ENCODE measurements around the gene ZNF398.
"Not testable (repeated sequence)": the region's sequence is repeated elsewhere in the genome, so short reads cannot be mapped to it uniquely, and the experiment has no call there.

ZNF398 gene

DNA sequence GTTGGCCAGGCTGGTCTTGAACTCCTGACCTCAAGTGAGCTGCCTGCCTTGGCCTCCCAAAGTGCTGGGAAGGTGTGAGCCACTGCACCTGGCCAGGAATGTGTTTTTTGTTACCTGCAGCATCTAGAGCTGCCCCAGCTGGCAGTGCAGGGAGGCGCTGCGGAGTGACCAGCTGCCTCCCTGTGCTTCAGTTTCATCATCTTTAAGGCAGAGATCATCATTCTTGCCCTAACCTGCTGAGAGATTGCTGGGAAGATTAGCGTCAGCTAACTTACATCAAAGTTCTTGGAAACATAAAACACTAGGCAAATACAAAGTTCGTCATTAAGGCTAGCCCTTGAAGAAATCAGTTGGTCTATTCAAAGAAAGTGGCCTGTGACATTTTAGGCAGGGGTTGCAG, 50.4 kb downstream of the ZNF398 start:
- no peak for DNase-seq (ENCODE audit: low spot score)

DNA sequence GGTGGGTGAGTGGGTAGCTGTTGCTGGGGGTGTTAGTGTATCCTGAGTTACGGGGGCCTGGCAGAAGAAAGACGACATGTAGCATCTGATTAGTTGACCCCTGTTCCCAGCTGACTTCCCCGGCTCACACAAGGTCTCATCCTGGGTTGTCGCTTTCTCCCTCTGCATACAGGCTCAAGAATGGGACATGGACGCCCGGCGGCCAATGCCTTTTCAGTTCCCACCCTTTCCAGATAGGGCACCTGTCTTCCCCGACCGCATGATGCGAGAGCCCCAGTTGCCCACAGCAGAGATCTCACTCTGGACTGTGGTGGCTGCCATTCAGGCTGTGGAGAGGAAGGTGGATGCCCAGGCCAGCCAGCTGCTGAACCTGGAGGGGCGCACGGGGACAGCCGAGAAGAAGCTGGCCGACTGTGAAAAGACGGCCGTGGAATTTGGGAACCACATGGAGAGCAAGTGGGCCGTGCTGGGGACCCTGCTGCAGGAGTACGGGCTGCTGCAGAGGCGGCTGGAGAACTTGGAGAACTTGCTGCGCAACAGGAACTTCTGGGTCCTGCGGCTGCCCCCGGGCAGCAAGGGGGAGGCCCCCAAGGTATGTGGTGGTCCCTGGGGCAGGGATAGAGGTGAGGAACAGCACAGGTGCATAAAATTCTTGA, 51.0 kb downstream of the ZNF398 start:
- DNase-seq (ENCODE audit: low spot score), result no peak

DNA sequence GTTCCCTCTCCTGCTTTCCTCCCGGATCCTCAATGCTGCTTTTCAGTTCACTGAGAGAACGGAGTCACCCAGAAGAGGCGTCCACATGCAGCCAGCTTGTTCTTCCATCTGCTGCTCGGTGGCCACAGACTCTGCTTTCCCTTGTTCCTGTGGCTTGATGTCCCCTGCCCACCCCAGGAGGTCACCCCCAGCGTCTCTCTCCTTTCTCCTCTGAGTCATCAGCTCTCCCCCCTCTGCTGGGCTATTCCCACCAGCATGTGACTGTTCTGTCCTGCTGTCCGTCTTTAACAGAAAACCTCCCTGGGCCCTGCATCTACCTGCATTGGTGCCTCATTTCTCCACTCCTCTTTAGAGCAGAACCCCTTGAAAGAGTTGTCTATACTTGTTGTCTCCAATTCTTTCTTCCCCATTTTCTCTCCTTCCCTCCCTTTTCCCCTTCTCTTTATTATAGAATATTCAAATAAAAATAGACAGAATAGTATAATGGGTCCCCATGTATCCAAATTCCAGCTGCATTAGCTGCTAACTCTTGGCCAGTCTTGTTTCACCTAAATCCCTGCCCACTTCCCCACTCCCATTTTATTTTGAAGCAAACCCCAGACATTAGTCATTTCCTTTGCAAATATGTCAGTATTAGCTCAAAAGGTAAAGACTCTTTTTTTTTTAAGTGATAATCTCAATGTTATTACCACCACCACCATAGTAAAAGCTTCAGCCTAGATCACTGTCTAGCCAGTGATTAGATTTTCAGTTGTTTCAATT, 52.2 kb downstream of the ZNF398 start:
- no peak for DNase-seq (ENCODE audit: low spot score)

DNA sequence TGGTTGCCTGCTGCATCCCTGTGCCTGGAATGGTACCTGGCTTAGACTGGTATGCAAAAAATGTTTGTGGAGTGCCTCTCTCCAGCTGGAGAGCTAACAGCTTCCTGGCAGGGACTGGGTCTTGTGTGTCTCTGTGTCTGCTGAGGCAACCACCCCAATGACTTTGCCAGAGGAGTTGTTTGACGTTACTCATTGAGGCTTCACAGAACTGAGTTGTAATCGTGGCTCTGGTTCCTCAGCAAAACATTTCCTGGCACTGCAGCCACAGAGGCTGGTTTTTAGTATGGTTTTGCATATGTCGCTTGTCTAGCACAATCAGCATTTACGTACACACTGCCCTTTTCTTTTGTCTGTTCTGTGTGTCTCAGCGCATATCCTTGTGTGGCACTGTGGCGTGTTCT, 55.6 kb downstream of the ZNF398 start:
- no peak for DNase-seq (ENCODE audit: low spot score)

DNA sequence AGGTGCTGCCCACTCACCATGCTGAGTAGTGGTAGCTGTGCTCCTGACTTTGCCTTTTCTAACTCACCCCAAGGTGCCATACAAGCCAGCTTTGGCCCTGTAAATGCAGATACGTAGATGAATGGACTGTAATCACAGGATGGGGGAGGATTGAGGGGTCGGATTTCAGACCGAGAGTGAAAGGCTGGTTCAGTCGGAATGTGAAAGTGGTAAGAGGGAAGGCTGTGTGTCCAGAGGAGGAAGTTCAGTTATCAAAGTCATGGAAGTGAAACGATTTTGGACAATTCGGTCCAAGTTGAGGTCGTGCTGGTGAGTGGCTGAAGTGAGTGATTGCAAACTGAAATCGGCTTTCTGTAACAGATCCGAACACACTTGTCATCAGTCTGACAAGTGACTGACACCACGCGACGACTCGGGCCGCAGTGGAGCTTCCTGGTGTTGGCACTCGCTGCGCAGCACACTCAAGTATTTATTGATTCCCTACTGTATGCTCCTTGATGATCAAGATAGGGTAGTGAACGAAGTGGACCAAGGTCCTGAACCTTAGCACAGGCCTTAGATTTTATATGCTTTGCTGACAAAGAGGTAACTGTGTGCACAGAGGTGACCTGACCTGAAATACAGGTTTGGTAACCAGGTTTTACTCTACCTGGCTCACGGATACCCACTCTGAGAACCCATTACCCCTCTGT, 58.6 kb downstream of the ZNF398 start:
- DNase-seq (ENCODE audit: low spot score), result no peak

DNA sequence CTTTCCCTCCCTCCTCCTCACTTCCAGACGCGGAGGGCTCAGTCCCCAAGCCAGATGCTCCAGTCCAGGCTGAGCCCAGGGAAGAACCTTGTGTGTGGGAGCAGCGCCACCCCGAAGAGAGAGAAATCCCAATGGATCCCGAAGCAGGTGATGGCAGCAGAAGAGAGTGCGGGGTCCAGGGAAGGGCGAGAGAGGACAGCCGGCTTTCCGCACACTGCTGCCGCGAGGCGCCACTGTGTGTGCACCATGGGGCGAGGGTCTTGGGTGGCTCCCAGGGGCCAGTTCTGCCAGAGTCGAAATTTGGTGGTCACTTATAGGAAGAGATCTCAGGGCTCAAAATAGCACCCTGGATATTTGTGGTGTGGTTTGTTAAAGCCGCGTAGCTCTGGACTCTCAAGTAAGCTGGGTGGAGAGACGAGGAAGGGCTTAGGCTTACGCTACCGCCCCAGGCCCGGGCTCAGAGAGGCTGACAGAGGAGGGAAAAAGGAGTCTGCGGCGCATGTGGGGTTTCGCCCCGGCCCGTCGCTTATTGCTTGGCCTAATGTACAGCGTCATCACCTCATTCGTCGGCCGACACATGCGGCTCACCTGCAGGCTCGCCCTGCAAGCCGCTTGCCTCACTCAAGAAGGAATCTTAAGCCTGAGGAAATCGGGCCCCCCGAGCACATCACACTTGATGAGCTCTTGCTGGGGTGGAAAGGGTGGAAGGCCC, 60.2 kb downstream of the ZNF398 start:
- no peak for DNase-seq (ENCODE audit: low spot score)

DNA sequence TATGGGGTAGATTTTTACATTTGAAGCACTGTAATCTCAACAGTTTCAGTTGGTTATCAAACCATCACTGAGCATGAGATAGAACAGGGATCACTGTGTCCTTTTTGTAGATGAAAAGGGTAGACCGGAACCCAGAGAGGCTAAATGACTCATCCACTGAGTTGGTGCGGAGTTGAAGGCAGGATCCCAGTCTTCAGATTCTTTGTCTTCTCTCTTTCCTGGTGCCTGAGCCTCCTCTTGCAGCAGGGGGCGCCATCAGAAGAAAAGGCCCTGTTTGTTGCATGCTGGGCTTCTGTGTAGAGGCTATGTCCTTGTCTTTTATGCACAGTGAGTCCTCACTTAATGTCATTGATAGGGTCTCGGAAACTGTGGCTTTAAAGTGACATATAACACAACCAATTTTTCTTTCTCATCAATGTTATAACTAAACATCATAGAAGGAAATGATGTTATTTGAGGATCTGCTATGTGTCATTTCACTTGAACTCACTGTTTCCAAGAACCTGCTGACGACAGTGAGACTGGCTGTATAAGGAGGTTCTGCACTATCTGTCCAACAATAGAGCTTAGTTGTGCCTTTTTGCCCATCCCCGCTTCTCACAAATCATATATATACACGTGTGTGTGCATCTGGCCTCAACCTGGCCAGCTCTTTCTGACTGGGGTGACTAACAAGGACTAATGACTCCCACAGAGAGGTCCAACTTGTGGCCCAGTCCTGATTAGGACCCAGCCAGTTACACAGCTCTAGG, 62.4 kb downstream of the ZNF398 start:
- DNase-seq (ENCODE audit: low spot score), result peak; percentile 96

DNA sequence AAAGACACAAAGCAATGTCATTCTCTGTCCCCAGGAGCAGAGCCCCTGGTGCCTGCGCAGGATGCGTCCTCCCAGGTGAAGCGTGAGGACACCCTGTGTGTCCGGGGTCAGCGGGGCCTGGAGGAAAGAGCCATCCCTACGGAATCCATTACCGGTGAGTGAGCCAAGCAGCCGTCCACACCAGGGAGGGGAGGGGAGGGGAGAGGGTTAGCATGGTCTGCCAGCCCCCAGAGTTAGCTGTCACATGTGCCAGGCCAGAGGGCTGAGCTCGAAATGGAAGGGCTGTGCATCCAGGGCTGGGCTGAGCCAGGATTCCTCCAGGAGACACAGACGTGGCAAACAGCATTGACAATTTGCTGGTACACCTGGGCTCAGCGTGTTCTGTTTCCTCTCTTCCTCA, 63.3 kb downstream of the ZNF398 start:
- no peak for DNase-seq (ENCODE audit: low spot score)

DNA sequence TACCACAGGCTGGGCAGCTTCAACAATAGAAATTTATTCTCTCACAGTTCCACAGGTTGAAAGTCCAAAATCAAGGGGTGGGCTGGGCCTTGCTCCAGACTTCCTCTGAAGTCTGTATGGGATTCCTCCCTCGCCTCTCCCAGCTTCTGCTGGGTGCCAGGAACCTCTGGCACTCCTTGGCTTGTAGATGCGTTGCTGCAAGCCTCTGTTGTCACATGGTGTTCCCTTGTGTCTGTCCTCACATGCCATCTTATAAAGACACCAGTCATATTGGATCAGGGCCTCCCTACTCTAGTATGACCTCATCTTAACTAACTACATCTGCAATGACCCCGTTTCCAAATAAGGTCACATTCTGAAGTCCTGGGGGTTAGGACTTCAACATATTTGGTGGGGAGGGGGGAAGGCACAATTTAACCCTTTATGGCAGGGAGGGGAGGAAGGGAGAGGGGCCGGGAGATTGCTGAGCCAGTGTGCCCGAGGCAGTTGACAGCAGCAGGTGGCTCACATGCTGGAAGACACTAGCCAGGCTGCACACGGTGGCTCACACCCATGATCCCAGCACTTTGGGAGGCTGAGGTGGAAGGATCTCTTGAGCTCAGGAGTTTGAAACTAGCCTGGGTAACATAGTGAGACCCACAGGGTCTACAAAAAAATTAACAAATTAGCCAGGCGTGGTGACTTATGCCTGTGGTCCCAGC, 66.9 kb downstream of the ZNF398 start:
- DNase-seq (ENCODE audit: low spot score), result no peak

DNA sequence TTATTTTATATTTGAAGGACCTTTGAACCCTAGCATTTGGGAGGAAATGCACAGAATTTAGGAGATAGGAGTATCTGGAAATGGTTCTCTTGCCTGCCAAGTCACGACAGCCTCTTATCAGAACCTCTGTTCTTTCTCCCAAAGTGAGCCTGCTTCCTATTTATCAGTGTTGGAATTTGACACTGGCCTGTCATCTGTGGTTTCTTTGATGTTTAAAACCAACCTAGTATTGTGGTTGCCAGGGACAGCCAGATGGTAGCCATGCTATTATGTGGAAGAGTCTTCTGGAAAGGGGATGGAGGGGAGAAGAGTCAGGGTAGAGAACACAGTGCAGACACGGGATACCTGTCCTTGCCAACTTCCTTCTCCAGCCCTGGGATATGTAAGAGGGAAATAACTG, 69.1 kb downstream of the ZNF398 start:
- DNase-seq (ENCODE audit: low spot score), result no peak

DNA sequence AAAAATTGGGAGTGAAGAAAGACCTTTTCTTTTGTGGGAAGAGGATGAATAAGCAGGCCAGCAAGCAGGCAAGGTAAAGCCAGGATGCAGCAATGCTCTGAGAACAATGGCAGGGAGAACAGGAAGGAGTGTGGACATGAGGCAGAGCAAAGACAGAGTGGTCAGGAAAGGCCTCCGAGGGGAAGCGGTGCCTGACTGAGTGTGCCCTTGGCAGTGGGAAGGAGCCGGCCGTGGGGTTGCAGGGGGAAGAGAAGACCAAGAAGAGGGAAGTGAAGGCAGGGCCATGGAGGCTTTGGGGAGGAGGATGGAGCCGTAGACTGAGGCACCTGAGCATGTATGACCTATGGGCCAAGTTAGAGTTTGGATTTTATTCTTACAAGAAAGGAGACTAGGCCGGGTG, 70.3 kb downstream of the ZNF398 start:
- DNase-seq (ENCODE audit: low spot score), result no peak

DNA sequence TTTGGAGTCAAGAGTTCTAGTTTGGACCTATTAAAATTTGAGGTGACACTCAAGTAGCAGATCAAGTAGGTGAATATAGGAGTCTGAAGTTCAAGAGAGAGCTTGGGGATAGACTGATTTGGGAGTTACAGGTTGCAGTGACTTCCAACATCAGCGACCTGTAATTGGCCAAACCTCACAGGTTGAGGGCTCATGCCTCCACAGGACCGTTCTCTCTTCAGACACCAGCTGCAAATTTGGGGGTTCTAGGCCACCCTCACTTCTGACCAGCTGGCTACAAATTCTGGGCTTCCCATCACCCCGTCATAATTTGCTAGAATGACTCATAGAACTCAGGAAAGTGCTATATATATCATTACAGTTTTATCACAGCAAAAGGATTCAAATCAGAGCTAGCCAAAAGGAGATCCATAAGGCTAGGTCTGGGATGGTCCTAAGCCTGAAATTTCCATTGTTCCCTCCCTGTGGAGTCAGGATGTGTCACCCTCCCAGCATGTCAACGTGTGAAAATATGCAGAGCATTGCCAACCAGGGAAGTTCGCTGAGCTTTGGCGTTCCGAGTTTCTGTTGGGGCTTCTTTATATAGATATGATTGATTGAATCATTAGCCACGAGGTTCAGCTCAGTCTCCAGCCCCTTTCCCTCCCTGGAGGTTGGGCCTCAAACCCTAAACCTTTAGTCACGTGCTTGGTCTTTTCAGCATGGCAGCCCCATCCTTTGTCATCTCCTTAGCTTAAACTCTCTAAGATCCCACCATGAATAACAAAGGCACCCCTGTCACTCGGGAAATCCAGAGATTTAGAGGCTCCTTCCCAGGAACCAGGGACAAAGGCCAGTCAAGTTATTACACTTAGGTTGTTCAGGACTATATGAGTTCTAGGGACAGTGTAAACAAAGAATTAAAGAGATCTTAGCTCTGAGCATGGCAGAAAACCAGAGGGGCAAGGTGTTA, 71.5 kb downstream of the ZNF398 start:
- DNase-seq (ENCODE audit: low spot score), result no peak

DNA sequence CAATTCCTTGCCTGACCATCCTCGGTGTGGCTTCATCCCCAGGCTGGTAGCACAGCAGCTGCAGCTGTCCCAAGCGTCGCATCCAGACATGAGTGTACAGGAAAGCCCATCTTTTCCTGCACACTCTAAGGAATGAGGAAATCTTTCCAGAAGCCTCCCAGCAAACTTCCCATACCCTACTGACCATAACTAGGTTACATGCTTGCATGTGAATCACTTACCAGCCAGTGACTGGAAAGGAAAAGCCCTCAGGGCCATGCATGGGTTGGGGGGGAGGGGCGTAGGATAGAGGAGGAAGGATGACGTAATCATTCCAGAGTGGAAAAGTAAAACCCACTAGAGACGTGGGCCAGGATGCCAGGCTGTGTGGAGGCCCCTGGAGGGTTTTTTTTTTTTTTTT, 73.3 kb downstream of the ZNF398 start:
- peak; percentile 78 for DNase-seq (ENCODE audit: low spot score)

DNA sequence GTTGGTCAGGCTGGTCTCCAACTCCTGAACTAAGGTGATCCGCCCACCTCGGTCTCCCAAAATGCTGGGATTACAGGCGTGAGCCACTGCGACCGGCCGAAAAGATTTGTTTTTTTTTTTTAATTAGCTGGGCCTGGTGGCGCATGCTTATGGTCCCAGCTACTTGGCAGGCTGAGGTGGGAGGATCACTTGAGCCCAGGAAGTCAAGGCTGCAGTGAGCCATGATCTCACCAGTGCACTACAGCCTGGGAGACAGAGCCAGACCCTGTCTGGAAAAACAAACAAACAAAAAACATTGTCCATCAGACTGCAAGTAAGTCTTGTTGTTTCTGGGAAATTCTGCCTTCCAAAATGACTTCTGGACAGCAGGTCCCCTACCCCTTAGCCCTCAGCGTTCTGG, 75.9 kb downstream of the ZNF398 start:
- DNase-seq (ENCODE audit: low spot score), result no peak

DNA sequence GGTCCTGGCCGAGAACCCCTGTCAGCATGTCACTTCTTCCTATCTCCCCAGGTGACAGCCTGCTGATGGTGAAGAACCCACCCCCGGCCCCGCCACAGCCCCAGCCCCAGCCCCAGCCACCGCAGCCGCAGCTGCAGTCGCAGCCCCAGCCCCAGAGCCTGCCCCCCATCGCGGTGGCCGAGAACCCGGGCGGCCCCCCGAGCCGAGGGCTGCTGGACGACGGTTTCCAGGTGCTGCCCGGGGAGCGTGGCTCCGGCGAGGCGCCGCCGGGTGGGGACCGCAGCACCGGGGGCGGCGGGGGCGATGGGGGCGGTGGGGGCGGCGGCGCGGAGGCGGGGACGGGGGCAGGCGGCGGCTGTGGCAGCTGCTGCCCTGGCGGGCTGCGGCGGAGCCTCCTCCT, 76.5 kb downstream of the ZNF398 start:
- no peak for DNase-seq (ENCODE audit: low spot score)

DNA sequence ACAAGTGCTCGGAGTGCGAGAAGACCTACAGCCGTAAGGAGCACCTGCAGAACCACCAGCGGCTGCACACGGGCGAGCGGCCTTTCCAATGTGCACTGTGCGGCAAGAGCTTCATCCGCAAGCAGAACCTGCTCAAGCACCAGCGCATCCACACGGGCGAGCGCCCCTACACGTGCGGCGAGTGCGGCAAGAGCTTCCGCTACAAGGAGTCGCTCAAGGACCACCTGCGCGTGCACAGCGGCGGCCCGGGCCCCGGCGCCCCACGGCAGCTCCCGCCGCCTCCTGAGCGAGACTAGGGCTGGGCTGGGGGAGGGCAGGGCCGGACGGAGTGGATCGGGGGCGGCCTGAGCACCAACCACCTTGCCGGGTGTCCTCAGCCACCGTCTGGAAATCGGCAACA, 77.1 kb downstream of the ZNF398 start:
- no peak for DNase-seq (ENCODE audit: low spot score)

DNA sequence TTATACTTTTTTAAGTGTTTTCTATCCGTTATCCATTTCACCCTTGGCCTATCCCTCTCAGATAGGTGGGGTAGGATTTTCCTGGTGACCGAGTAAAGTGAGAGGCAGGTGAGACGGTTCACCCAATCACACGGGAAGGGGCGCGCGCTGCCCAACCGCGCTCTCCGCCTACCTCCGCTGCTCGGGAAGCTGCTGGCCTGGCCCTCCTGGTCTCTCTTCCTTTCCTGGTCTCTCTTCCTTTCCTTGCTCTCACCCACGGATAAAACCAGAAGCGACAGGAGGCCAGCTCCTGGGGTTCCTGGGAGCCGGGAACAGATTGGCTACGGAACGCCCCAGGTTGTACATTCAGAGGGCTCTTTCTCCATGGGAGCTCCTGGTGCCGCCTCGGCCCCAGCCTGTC, 77.9 kb downstream of the ZNF398 start:
- no peak for DNase-seq (ENCODE audit: low spot score)

DNA sequence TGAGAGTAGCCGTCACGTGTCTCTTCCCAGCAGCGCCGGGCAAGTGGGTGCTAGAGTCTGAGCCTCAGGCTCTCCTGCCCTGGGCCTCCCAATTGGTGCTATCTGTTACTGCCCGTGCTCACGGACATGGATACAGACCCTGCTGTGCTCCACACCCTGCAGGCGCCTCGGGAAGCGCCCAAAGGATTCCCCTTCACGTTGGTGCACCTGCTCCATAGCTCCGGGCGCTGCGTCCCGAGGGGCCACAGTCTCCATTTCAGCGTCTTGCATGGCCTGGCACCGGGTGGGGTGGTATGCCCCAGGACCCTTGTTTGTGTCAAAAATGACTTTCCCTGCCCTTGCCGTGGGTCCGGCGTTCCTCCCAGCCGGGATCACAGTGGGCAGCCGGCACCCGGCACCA, 78.4 kb downstream of the ZNF398 start:
- DNase-seq (ENCODE audit: low spot score), result no peak

DNA sequence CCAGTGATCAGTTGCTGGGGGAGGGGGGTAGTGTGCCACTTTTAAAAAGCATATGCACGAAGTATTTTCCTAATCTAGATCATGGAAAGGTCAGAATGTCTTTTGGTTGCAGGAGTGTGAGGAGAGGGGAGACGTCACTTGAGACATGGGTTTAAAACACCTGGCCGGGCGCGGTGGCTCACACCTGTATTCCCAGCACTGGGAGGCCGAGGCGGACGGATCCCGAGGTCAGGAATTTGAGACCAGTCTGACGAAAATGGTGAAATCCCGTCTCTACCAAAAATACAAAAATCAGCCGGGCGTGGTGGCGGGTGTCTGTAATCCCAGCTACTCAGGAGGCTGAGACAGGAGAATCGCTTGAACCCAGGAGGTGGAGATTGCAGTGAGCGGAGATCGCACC, 79.1 kb downstream of the ZNF398 start:
- not testable (repeated sequence) for DNase-seq (ENCODE audit: low spot score)

DNA sequence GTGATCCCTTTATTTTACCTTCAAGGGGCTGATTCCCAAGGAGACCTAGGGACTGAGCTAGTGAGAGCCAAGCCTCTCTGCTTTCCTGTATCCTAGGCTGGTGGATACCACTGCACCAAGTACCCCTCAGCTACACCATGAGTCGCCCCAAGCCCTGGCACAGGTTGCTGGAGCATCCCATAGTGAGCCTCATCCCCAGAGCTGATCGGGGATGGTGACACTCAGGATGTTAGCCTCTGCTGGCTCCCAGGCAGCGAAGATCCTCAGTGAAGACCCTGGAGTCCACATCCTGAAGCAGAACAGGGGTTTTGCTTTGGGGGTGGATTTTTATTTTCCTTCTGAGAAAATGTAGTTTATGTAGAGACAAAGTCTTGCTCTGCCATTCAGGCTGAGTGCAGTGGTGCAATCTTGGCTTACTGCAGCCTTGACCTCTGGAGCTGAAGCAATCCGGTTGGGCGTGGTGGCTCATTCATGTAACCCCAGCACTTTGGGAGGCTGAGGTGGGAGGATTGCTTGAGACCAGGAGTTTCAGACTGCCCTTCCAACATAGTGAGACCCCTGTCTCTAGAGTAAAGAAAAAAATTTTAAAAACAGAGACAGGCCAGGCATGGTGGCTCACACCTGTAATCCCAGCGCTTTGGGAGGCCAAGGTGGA, 79.7 kb downstream of the ZNF398 start:
- no peak for DNase-seq (ENCODE audit: low spot score)
